ENCODE measurements around the gene NINJ2.
A peak's percentile ranks its signal among the peaks of the same experiment; 100 is the strongest.

Gene NINJ2

DNA sequence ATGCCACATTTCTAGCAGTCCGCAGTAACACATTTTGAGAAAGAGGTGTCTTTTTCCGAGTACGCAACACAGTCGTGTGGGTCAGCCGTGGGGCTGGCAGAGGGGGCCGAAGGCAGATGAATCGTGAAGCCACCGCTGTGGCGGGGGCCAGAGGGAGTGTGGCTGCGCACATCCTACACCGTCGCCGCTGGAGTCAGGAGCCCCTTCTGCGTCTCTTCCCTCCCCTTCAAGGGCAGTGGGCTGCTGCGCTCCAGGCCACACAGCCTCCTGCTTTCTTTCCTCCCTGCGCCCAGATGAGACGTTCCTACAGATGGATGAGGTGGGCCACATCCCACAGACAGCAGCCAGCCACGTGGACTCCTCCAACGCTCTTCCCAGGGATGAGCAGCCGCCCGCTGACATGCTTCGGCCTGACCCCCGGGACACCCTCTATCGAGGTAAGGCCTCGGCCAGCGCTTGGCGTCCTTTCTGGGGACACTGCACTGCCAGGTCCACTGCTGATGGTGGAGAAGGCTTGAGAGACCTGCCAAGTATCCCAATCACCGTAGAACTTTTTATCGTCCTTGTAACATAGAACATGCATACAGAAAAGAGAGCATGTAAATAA, 113.7 kb downstream of the NINJ2 start:
- Histone ChIP-seq H3K4me1 (ENCODE audit: control extremely low read depth in 1 of 4, control insufficient read depth in 4 of 4, insufficient read depth in 4 of 4, low read length in 3 of 4) (peaks cover 0 to 33% (median 11%) of the 10 kb centered on the region in 4 experiments), H3K4me3 (ENCODE audit: control insufficient read depth in 1 of 7, extremely low read depth in 1 of 7, insufficient read depth in 4 of 7, low read depth in 2 of 7, low read length in 6 of 7) (no peak overlapping the region), H3K36me3 (ENCODE audit: control insufficient read depth in 4 of 4, insufficient read depth in 4 of 4, low read length in 3 of 4) (no peaks in the 10 kb centered on the region), H3K9me3 (ENCODE audit: control extremely low read depth in 1 of 5, control insufficient read depth in 4 of 5, insufficient read depth in 2 of 5, low read depth in 1 of 5, low read length in 4 of 5) (no peaks in the 10 kb centered on the region), H3K27ac (ENCODE audit: insufficient read depth in 1 of 2, low read depth in 1 of 2, low read length in 2 of 2, poor library complexity in 1 of 2, severe bottlenecking in 2 of 2) (no peak overlapping the region), H3K27me3 (replicated peaks in 2 of 5; ENCODE audit: control insufficient read depth in 4 of 5, insufficient read depth in 5 of 5, low read length in 4 of 5) (peaks cover 0 to 25% (median 5%) of the 10 kb centered on the region in 5 experiments)
- no peak for DNase-seq
- CTCF ChIA-PET: interaction anchor here (1.4 to 3.5 kb wide), 3 partner anchors 11 to 106 kb away, joined by 3 to 62 read pairs (median 34); no protein-coding TSS in a partner anchor
- POLR2A ChIA-PET: no interaction called here
- WGBS (ENCODE audit: insufficient coverage): 92% methylated on average over 25 of the region's 29 CpGs

- Histone ChIP-seq H3K27me3 (replicated peaks in 2 of 5; ENCODE audit: control insufficient read depth in 4 of 5, insufficient read depth in 5 of 5, low read length in 4 of 5) (peaks cover 0 to 31% (median 5%) of the 10 kb centered on the region in 5 experiments), H3K4me3 (ENCODE audit: control insufficient read depth in 1 of 7, extremely low read depth in 1 of 7, insufficient read depth in 4 of 7, low read depth in 2 of 7, low read length in 6 of 7) (no peak overlapping the region), H3K27ac (ENCODE audit: insufficient read depth in 1 of 2, low read depth in 1 of 2, low read length in 2 of 2, poor library complexity in 1 of 2, severe bottlenecking in 2 of 2) (no peak overlapping the region), H3K9me3 (ENCODE audit: control extremely low read depth in 1 of 5, control insufficient read depth in 4 of 5, insufficient read depth in 2 of 5, low read depth in 1 of 5, low read length in 4 of 5) (no peaks in the 10 kb centered on the region), H3K4me1 (ENCODE audit: control extremely low read depth in 1 of 4, control insufficient read depth in 4 of 4, insufficient read depth in 4 of 4, low read length in 3 of 4) (peaks cover 0 to 21% (median 5%) of the 10 kb centered on the region in 4 experiments), H3K36me3 (ENCODE audit: control insufficient read depth in 4 of 4, insufficient read depth in 4 of 4, low read length in 3 of 4) (no peaks in the 10 kb centered on the region)
- DNase-seq: no peak
- WGBS (ENCODE audit: insufficient coverage): 68% methylated on average over 4 of the region's 13 CpGs
- ChIA-PET CTCF (interaction anchor here (0.6 to 3.5 kb wide), 19 partner anchors 8 to 146 kb away, joined by 3 to 62 read pairs (median 7); partner anchors contain the start of gene CCDC77), POLR2A (no interaction called here)
Observed at GRCh38 chr12:547883-548470, 115.3 kb downstream of the NINJ2 start.

DNA sequence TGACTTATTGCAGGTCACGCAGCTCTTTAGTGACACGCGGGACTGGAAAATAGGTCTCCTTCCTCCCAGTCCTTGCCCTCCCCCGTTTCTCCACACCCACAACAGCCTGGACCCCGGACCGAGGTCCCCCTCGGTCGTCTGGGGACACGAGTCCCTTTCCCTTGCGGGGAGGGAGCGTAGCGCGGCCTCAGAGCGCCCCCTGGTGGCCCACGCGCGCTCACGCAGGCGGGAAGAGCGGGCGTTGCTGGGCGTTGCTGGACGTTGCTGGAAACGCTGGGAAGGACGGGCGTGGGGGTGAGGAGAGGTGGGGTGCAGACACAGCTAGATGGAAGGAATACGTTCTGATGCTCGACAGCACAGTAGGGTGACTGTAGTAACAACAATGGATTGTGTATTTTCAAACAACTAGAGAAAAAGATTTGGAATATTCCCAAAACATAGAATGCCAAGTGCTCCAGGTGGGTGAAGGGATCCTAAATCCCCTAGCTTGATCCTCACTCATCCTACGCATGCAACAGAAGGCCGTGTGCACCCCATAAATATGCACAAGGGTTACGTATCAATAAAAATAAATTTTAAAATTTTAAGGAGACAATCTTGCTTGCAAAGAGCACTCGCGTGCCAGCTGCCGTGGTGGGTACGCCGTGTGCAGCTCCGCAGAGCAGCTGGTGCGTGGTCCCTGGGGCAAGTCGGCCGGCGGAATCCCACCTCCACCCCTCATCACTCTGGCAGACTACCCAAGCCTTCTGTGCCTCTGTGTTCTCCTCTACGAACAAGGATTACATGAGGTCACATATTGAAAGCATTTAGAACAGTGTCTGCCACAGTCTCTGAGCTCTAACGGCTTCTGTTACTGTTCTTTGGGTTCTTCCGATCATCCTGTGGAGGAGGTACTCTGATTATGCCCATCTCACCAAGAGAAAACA, 116.1 kb downstream of the NINJ2 start:
- peaks cover 0 to 31% (median 5%) of the 10 kb centered on the region in 5 experiments for H3K27me3 ChIP-seq (replicated peaks in 2 of 5; ENCODE audit: control insufficient read depth in 4 of 5, insufficient read depth in 5 of 5, low read length in 4 of 5)
- H3K36me3 ChIP-seq (ENCODE audit: control insufficient read depth in 4 of 4, insufficient read depth in 4 of 4, low read length in 3 of 4): no peaks in the 10 kb centered on the region
- ChIA-PET POLR2A (no interaction called here), CTCF (interaction anchor here (0.6 to 3.5 kb wide), 24 partner anchors 8 to 145 kb away, joined by 3 to 62 read pairs (median 4); partner anchors contain the start of gene CCDC77)
- 38% methylated on average over 37 of the region's 44 CpGs for whole genome bisulfite sequencing (ENCODE audit: insufficient coverage)
- no peak overlapping the region for H3K27ac ChIP-seq (ENCODE audit: insufficient read depth in 1 of 2, low read depth in 1 of 2, low read length in 2 of 2, poor library complexity in 1 of 2, severe bottlenecking in 2 of 2)
- peak; percentile 55 to 69 (median 67) for DNase-seq
- H3K4me1 ChIP-seq (ENCODE audit: control extremely low read depth in 1 of 4, control insufficient read depth in 4 of 4, insufficient read depth in 4 of 4, low read length in 3 of 4): peaks cover 0 to 14% (median 5%) of the 10 kb centered on the region in 4 experiments
- H3K9me3 ChIP-seq (ENCODE audit: control extremely low read depth in 1 of 5, control insufficient read depth in 4 of 5, insufficient read depth in 2 of 5, low read depth in 1 of 5, low read length in 4 of 5): no peaks in the 10 kb centered on the region
- H3K4me3 ChIP-seq (ENCODE audit: control insufficient read depth in 1 of 7, extremely low read depth in 1 of 7, insufficient read depth in 4 of 7, low read depth in 2 of 7, low read length in 6 of 7): no peak overlapping the region

DNA sequence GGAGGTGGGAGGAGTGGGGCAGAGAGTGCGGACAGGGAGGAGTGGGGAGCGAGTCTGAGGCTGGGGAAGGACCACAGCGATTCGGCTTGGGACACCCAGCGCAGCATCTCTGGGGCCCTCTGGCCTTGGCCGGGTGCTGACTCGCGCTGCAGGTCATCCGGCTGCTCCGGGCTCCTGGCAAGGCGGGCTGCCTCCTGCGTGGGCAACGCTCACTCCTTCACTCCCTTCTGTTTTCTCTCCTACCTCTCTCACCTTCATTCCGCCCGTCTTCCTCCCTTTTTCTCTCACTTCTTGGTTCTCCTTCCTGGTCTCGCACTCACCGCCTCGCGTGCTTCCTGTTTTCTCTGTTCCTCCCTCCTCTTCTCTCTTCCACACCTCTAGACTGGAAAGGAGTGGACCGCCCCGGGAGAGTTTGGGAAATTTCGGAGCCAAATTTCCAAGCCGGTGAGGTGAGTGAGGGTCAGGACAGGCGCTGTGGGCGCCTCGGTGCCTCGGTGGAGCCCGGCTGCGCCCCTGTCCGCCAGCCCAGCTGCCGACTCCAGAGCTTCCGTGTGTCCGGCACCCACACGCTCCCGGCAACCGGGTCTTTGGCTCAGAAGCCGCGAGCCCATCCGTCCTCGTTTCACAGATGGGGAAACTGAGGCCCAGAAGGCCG, 116.9 kb downstream of the NINJ2 start:
- POLR2A ChIA-PET: no interaction called here
- H3K4me3 ChIP-seq (ENCODE audit: control insufficient read depth in 1 of 7, extremely low read depth in 1 of 7, insufficient read depth in 4 of 7, low read depth in 2 of 7, low read length in 6 of 7): no peak overlapping the region
- peak in 1 of 3 donors; percentile 25 for DNase-seq
- WGBS (ENCODE audit: insufficient coverage): 68% methylated on average over 38 of the region's 41 CpGs
- H3K27ac ChIP-seq (ENCODE audit: insufficient read depth in 1 of 2, low read depth in 1 of 2, low read length in 2 of 2, poor library complexity in 1 of 2, severe bottlenecking in 2 of 2): no peak overlapping the region
- H3K4me1 ChIP-seq (ENCODE audit: control extremely low read depth in 1 of 4, control insufficient read depth in 4 of 4, insufficient read depth in 4 of 4, low read length in 3 of 4): peaks cover 0 to 9% (median 5%) of the 10 kb centered on the region in 4 experiments
- CTCF ChIA-PET: interaction anchor here (0.6 to 3.5 kb wide), 16 partner anchors 8 to 145 kb away, joined by 3 to 62 read pairs (median 7); partner anchors contain the start of gene CCDC77
- no peaks in the 10 kb centered on the region for H3K36me3 ChIP-seq (ENCODE audit: control insufficient read depth in 4 of 4, insufficient read depth in 4 of 4, low read length in 3 of 4)
- peaks cover 0 to 31% (median 5%) of the 10 kb centered on the region in 5 experiments for H3K27me3 ChIP-seq (replicated peaks in 2 of 5; ENCODE audit: control insufficient read depth in 4 of 5, insufficient read depth in 5 of 5, low read length in 4 of 5)
- H3K9me3 ChIP-seq (ENCODE audit: control extremely low read depth in 1 of 5, control insufficient read depth in 4 of 5, insufficient read depth in 2 of 5, low read depth in 1 of 5, low read length in 4 of 5): no peaks in the 10 kb centered on the region

GRCh38 chr12:545835-546234, 117.4 kb downstream of the NINJ2 start:
- peaks cover 0 to 31% (median 5%) of the 10 kb centered on the region in 5 experiments for H3K27me3 ChIP-seq (replicated peaks in 2 of 5; ENCODE audit: control insufficient read depth in 4 of 5, insufficient read depth in 5 of 5, low read length in 4 of 5)
- CTCF ChIA-PET: interaction anchor here (3.6 to 13.5 kb wide), 2 partner anchors 93 to 104 kb away, joined by 16 to 132 read pairs; no protein-coding TSS in a partner anchor

GRCh38 chr12:544941-545635, 118.2 kb downstream of the NINJ2 start:
- no peaks in the 10 kb centered on the region for H3K9me3 ChIP-seq (ENCODE audit: control extremely low read depth in 1 of 5, control insufficient read depth in 4 of 5, insufficient read depth in 2 of 5, low read depth in 1 of 5, low read length in 4 of 5)
- no peaks in the 10 kb centered on the region for H3K36me3 ChIP-seq (ENCODE audit: control insufficient read depth in 4 of 4, insufficient read depth in 4 of 4, low read length in 3 of 4)
- no peak overlapping the region for H3K27ac ChIP-seq (ENCODE audit: insufficient read depth in 1 of 2, low read depth in 1 of 2, low read length in 2 of 2, poor library complexity in 1 of 2, severe bottlenecking in 2 of 2)
- WGBS (ENCODE audit: insufficient coverage): 79% methylated on average over 6 of the region's 9 CpGs
- CTCF ChIA-PET: interaction anchor here (1.0 to 13.5 kb wide), 5 partner anchors 12 to 103 kb away, joined by 3 to 132 read pairs (median 5); no protein-coding TSS in a partner anchor
- H3K27me3 ChIP-seq (replicated peaks in 2 of 5; ENCODE audit: control insufficient read depth in 4 of 5, insufficient read depth in 5 of 5, low read length in 4 of 5): peaks cover 0 to 32% (median 5%) of the 10 kb centered on the region in 5 experiments
- H3K4me1 ChIP-seq (ENCODE audit: control extremely low read depth in 1 of 4, control insufficient read depth in 4 of 4, insufficient read depth in 4 of 4, low read length in 3 of 4): peaks cover 0 to 7% (median 4%) of the 10 kb centered on the region in 4 experiments
- H3K4me3 ChIP-seq (ENCODE audit: control insufficient read depth in 1 of 7, extremely low read depth in 1 of 7, insufficient read depth in 4 of 7, low read depth in 2 of 7, low read length in 6 of 7): no peak overlapping the region
- DNase-seq: no peak
- POLR2A ChIA-PET: no interaction called here

More at GRCh38 chr12:545835-546234, 117.4 kb downstream of the NINJ2 start:
- POLR2A ChIA-PET: no interaction called here
- Histone ChIP-seq H3K4me1 (ENCODE audit: control extremely low read depth in 1 of 4, control insufficient read depth in 4 of 4, insufficient read depth in 4 of 4, low read length in 3 of 4) (peaks cover 0 to 7% (median 4%) of the 10 kb centered on the region in 4 experiments), H3K9me3 (ENCODE audit: control extremely low read depth in 1 of 5, control insufficient read depth in 4 of 5, insufficient read depth in 2 of 5, low read depth in 1 of 5, low read length in 4 of 5) (no peaks in the 10 kb centered on the region), H3K36me3 (ENCODE audit: control insufficient read depth in 4 of 4, insufficient read depth in 4 of 4, low read length in 3 of 4) (no peaks in the 10 kb centered on the region), H3K27ac (ENCODE audit: insufficient read depth in 1 of 2, low read depth in 1 of 2, low read length in 2 of 2, poor library complexity in 1 of 2, severe bottlenecking in 2 of 2) (no peak overlapping the region), H3K4me3 (ENCODE audit: control insufficient read depth in 1 of 7, extremely low read depth in 1 of 7, insufficient read depth in 4 of 7, low read depth in 2 of 7, low read length in 6 of 7) (no peak overlapping the region)
- DNase-seq: no peak
- 69% methylated on average over 4 of the region's 6 CpGs for WGBS (ENCODE audit: insufficient coverage)

All from common myeloid progenitor, CD34-positive (primary cell).